SH-SY5Y (cell line): Measurements from ENCODE around the gene OLIG2.

ENCODE experiments used
- GATA2 ChIP-seq: IDR thresholded peaks from 2 replicates; pipeline ENCODE4 v1.6.1; 2011; ENCODE audit warnings: mild to moderate bottlenecking, low read depth, low read length
- GATA3 ChIP-seq: IDR thresholded peaks from 2 replicates; pipeline ENCODE4 v1.6.1; 2011; ENCODE audit warnings: low read depth, mild to moderate bottlenecking, low read length, moderate library complexity

- no peak for TF ChIP-seq GATA2
- no peak for TF ChIP-seq GATA3
Measured at GRCh38 chr21:33069645-33069993, 43.9 kb downstream of the OLIG2 start.
